Naive thymus-derived CD8-positive, alpha-beta T cell (primary cell): ENCODE measurements around the gene SLC2A8. TPM values are rescaled to one million over a fixed set of nuclear protein-coding genes. Genes with fewer than 3 reads are reported as not detected.

Source experiments
- ATAC-seq, 2 donors: fragments of 150-1000 bp; cut with Tn5 transposase in 1 of 2; sonication (Bioruptor Pico), chemical (Tn5 transposase) in 1 of 2; 1 replicate in 1 of 2; 2 replicates in 1 of 2; pipeline ENCODE4 v1.10.0; 2021; ENCODE audit warnings: mild to moderate bottlenecking in 2 of 2, moderate library complexity in 2 of 2
- POLR2A ChIA-PET: fragments of 350-600 bp; sonication (Branson Sonifier 250); formaldehyde crosslinking; loops from one replicate; lab custom pipeline; 2021; ENCODE audit warnings: antibody characterized with exemption; lab: Charles Lee
- DNase-seq, 10 donors: peaks; one replicate each; pipeline versions ENCODE4 v3.0.0 to v3.0.0-alpha.2; 2020 to 2022
- H3K27ac Mint-ChIP-seq, 10 donors: one replicate each; pipeline ENCODE4 v1.8.0; 2020 to 2022; ENCODE audit warnings: mild to moderate bottlenecking in 10 of 10, mixed read lengths in 10 of 10, moderate library complexity in 4 of 10, inconsistent platforms in 1 of 10
- H3K27me3 Mint-ChIP-seq, 5 donors: one replicate each; pipeline ENCODE4 v1.8.0; 2021 to 2022; ENCODE audit warnings: mixed read lengths in 5 of 5
- H3K36me3 Mint-ChIP-seq, 3 donors: one replicate each; pipeline ENCODE4 v1.8.0; 2020 to 2022; ENCODE audit warnings: mixed read lengths in 3 of 3, mild to moderate bottlenecking in 2 of 3, inconsistent platforms in 1 of 3
- H3K4me1 Mint-ChIP-seq, 4 donors: one replicate each; pipeline ENCODE4 v1.8.0; 2021 to 2022; ENCODE audit warnings: mixed read lengths in 4 of 4
- H3K4me3 Mint-ChIP-seq, 10 donors: one replicate each; pipeline ENCODE4 v1.8.0; 2020 to 2022; ENCODE audit warnings: mild to moderate bottlenecking in 10 of 10, mixed read lengths in 10 of 10, moderate library complexity in 6 of 10, inconsistent platforms in 1 of 10
- H3K9me3 Mint-ChIP-seq, 9 donors: one replicate each; pipeline ENCODE4 v1.8.0; 2020 to 2022; ENCODE audit warnings: mixed read lengths in 9 of 9, mild to moderate bottlenecking in 3 of 9, inconsistent platforms in 1 of 9, moderate library complexity in 1 of 9
- polyA plus RNA-seq, 3 donors: library from polyadenylated mRNA; unstranded; fragments of 300-500 nt; fragmentation: Illumina TruSeq; gene quantifications; one replicate each; pipeline ENCODE4 v1.2.3, GENCODE V29; 2021
- total RNA-seq, 8 experiments: library from RNA in 2 of 8; stranded (reverse) in 2 of 8; gene quantifications; one replicate each; pipeline ENCODE4 v1.2.3 and lab custom pipeline; 2021 to 2026

SLC2A8 gene
- total and polyA plus RNA-seq, 5 experiments from 2014 or later, result 0.19 to 1.2 (median 0.39) TPM; not detected in 2

DNA sequence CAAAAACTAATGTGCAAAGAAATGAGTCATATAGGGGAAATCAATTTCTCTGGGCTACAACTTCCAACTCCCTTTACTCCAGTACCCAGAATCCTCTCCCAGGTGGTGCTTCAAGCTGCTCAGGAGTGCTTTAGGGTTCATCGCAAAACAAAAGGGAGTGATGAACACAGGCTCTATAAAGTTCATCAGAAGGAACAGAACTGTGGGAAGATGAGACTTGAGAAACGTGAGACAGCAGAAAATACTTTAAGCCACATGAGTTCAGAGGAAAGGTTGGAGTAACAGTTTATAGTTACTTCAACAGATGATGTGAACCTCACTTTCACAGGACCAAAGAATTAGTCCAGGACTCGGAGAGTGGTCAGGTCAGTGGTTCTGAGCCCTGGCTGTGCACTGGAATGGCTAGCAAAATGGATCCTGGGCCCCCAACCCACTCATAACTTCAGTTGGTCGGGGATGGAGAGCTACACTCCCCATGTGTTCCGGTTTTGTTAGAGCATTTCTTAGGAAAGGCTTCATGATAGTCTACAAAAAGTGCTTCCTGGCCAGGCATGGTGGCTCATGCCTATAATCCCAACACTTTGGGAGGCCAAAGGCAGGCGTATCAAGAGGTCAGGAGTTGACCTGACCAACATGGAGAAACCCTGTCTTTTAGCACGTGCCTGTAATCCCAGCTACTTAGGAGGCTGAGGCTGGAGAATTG, 49.9 kb downstream of the SLC2A8 start:
- ATAC-seq (no peak), DNase-seq (no peak)
- no peak overlapping the region for H3K4me3 Mint-ChIP-seq
- H3K4me1 Mint-ChIP-seq, result peaks cover 14 to 46% (median 34%) of the 10 kb centered on the region in 4 donors
- H3K9me3 Mint-ChIP-seq, result no peaks in the 10 kb centered on the region
- H3K27ac Mint-ChIP-seq, result peak overlapping the region in 8 of 10 donors; percentile 6 to 64 (median 41)
- H3K27me3 Mint-ChIP-seq, result no peaks in the 10 kb centered on the region
- peaks cover 0 to 81% (median 27%) of the 10 kb centered on the region in 3 donors for H3K36me3 Mint-ChIP-seq
- POLR2A ChIA-PET, result interaction anchor here (0.7 to 1.0 kb wide), 2 partner anchors 232 to 1378 kb away, joined by 3 read pairs; no protein-coding TSS in a partner anchor

DNA sequence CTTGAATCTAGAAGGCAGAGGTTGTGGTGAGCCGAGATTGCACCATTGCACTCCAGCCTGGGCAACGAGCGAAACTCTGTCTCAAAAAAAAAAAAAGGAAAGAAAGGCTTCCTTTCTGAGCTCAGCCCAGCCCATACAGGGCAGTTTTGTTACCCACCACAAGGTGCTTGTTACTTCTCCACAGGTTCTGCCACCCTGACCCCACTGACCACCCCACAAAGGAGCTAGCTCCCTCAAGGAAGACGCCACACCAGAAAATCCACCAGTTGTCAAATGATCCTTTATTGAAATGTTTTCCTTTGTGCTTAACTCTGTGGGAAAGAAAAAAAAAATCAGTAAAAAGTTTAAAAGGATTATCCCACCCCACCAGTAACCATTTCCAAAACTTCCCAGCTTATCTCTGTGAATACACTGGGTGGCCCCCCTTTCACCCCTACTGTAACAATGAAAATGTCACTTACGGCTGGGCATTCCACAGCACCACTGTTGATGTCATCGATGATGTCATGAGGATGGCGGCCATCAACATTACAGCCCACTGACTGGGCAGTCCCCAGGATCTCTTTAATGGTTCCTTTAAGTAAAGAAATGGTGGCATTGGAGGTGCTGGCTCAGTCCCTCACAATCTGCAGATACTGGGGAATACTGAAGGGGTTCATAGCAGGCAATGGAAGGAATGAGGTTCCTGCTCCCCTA, 50.6 kb downstream of the SLC2A8 start:
- peak overlapping the region in 2 of 10 donors; percentile 16 to 42 for H3K4me3 Mint-ChIP-seq
- no peaks in the 10 kb centered on the region for H3K9me3 Mint-ChIP-seq
- DNase-seq (no peak), ATAC-seq (no peak)
- H3K27me3 Mint-ChIP-seq, result no peaks in the 10 kb centered on the region
- peak overlapping the region in 8 of 10 donors; percentile 3 to 61 (median 19) for H3K27ac Mint-ChIP-seq
- POLR2A ChIA-PET, result interaction anchor here (0.6 to 1.1 kb wide), 5 partner anchors 11 to 1377 kb away, joined by 3 to 4 read pairs (median 3); no protein-coding TSS in a partner anchor
- peaks cover 0 to 74% (median 26%) of the 10 kb centered on the region in 3 donors for H3K36me3 Mint-ChIP-seq
- H3K4me1 Mint-ChIP-seq, result peaks cover 14 to 53% (median 40%) of the 10 kb centered on the region in 4 donors

DNA sequence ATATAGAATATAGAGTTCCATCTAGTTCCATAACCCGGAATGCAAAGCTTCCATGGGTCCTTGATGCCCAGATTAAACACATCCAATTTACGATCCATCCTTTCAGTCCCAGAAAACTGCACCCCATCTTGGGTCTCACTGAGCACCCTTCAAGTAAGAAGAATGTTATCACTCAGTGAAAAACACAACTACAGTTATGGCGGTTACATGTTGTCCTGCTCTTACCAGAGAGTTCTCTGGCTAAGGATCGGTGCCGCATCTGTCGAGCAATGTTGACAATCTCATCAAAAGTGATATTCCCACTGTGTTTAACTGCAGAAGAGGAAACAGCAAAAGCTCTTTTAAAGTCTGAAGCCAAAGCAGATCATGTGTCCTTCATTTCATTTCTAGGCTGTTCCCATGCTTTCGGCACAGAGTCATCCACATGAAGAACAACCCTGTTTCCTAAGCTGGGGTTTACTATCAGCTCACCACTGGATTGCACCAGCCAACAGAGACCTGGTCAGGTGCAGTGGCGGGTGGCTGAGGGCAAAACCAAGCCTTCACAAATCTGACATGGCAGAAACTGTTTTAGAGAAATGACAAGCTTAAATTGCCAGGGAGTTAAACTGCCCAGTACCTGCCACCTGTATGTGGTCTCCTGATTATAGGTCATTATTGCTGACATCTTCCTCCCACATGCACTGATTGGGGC, 51.3 kb downstream of the SLC2A8 start:
- Mint-ChIP-seq H3K9me3 (no peaks in the 10 kb centered on the region), H3K27ac (peak overlapping the region in 7 of 10 donors; percentile 37 to 95 (median 53)), H3K4me1 (peaks cover 14 to 54% (median 41%) of the 10 kb centered on the region in 4 donors), H3K36me3 (peaks cover 0 to 73% (median 26%) of the 10 kb centered on the region in 3 donors), H3K4me3 (peak overlapping the region in 6 of 10 donors; percentile 7 to 98 (median 15)), H3K27me3 (no peaks in the 10 kb centered on the region)
- POLR2A ChIA-PET, result interaction anchor here (0.6 to 1.1 kb wide), 4 partner anchors 12 to 588 kb away, joined by 3 to 4 read pairs (median 3); partner anchors contain the start of gene ST6GALNAC4
- ATAC-seq (no peak), DNase-seq (no peak)

DNA sequence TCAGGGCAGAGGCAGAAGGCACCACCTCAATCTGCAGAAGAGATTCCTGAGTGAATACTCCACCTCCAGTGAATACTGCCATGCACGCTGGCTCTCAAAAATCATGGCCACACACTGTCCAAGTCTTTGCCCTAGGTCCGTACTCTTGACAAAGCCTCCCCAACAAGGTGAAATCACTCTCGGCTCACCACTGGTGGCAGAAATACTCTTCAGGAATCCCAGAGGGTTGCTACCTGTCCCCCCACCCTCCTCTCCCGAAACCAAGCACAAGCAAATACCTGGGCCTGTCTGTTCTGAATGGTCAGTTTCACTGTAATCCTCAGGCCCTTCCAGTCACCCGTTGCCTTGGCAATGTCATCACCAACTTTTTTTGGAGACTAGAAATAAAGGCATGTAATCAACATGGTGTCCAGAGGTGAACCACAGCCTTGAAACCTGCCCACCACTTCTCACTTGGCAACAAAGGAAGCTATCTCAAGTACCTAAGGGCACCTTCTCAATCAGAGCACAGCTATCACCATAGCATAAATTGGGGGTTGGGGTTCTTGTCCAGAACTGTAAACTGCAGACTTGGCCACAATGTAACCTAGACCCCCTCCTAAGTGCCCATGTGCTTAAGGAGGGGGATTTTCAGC, 52.5 kb downstream of the SLC2A8 start:
- peaks cover 14 to 54% (median 41%) of the 10 kb centered on the region in 4 donors for H3K4me1 Mint-ChIP-seq
- H3K9me3 Mint-ChIP-seq, result no peaks in the 10 kb centered on the region
- peaks cover 0 to 62% (median 19%) of the 10 kb centered on the region in 3 donors for H3K36me3 Mint-ChIP-seq
- POLR2A ChIA-PET, result interaction anchor here (0.5 to 3.4 kb wide), 7 partner anchors 7 to 726 kb away, joined by 3 to 39 read pairs (median 6); partner anchors contain the start of gene ZNF79
- peak overlapping the region; percentile 90 to 98 (median 96) for H3K4me3 Mint-ChIP-seq
- H3K27ac Mint-ChIP-seq, result peak overlapping the region; percentile 91 to 98 (median 96)
- no peaks in the 10 kb centered on the region for H3K27me3 Mint-ChIP-seq
- ATAC-seq (no peak), DNase-seq (no peak)

DNA sequence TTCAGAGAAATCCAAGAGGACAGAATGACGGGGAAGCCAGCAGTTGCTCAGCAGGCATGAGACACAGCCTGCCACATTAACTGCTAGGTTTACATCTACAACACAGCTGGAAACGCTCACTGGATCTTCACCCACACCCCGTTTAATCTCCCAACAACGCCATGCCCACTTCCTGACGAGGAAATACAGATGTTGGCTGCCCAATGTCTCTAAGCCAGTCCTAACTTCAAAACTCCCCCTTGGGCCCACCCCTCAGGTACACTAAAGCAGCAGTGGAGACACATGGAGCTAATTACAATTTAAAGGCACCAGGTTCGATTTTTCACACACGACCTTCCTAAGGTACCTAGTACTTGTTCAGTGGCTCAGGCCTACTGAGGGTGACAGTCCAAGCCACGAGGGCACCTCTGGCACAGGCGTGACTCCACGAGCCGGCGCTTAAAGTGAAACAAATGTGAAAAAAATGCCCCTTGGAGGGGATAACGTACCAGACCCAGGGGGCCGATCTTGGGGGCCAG, 53.3 kb downstream of the SLC2A8 start:
- DNase-seq, result peak in 1 of 10 donors; percentile 15
- Mint-ChIP-seq H3K36me3 (peaks cover 0 to 53% (median 11%) of the 10 kb centered on the region in 3 donors), H3K9me3 (no peaks in the 10 kb centered on the region), H3K4me3 (peak overlapping the region; percentile 90 to 98 (median 96)), H3K4me1 (peaks cover 14 to 54% (median 40%) of the 10 kb centered on the region in 4 donors), H3K27ac (peak overlapping the region; percentile 91 to 98 (median 96)), H3K27me3 (no peaks in the 10 kb centered on the region)
- POLR2A ChIA-PET, result interaction anchor here (0.7 to 3.4 kb wide), 24 partner anchors 8 to 768 kb away, joined by 3 to 39 read pairs (median 6); partner anchors contain the start of genes SLC2A8, TOR2A and ZNF79
- ATAC-seq, result peak; percentile 8 to 10

DNA sequence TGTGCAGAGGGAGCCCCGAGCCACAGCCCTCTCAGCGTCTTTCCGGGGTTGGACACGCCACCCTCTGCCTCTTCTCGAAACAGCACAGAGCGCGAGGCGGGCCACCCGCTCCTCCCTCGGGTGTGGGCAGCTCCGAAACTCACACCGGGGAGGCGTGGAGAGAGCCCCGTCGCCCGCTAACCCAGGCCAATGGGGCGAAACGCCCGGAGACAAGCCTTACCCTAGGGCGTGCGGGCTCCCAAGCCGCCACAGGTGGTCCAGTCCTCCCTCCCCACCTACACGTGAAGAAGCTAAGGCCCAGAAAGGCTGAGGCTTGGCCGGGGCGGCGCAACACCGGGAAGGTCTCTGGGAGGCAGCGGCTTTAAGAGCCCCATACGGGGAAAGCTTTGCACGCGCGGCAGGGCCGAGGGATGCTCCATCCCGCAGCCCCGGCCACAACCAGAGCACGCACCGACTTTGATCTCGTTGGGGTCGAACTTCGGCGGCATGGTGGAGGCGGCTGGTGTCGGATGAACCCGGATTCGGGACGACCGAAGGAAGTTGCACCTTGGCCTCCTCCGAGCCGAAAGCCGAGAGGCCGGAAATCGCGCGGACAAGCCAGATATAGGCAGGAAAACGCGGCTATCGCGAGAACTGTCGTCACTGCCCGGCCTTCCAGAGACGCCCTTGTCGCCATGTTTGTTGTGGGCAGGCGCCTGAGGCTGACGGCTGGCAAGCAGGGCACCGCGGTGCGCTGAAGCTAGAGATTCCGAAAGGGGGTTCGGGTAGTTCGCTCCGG, 54.0 kb downstream of the SLC2A8 start, which contains the start of the genes LRSAM1 and RPL12:
LRSAM1 (plus strand) TSS at position 681 of the 778 bp plus-strand sequence. CDS start 3,018 bp downstream, outside the sequence.
RPL12 (minus strand) TSS at position 577 of the 778 bp plus-strand sequence; CDS start at position 488, 89 bp downstream.
- H3K27me3 Mint-ChIP-seq, result no peaks in the 10 kb centered on the region
- peaks cover 14 to 54% (median 44%) of the 10 kb centered on the region in 4 donors for H3K4me1 Mint-ChIP-seq
- no peaks in the 10 kb centered on the region for H3K9me3 Mint-ChIP-seq
- POLR2A ChIA-PET, result interaction anchor here (0.6 to 3.4 kb wide), 32 partner anchors 9 to 768 kb away, joined by 3 to 39 read pairs (median 5); partner anchors contain the start of genes SLC2A8, TOR2A and ZNF79
- ATAC-seq, result peak; percentile 77 to 85
- peak within 1 kb of the TSS; percentile 91 to 98 (median 96) for H3K27ac Mint-ChIP-seq
- H3K36me3 Mint-ChIP-seq, result peaks cover 4 to 52% (median 15%) of the 10 kb centered on the region in 3 donors
- DNase-seq, result peak; percentile 94 to 100 (median 99)
- H3K4me3 Mint-ChIP-seq, result peak within 1 kb of the TSS; percentile 90 to 98 (median 96)

DNA sequence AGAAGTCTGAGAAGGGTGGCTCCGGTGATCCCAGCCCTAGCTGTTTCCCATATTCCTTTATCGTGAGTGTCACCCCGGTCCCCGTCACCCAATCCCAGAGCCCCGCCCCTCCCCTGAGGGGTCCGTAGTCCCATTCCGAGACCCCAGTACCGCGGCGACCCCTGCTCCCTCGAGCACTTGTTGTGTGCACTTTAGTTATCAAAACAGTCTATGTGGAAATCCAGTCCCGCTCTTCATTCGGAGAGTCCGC, 54.6 kb downstream of the SLC2A8 start:
- ATAC-seq (no peak), DNase-seq (no peak)
- Mint-ChIP-seq H3K36me3 (peaks cover 4 to 47% (median 15%) of the 10 kb centered on the region in 3 donors), H3K4me1 (peaks cover 14 to 49% (median 44%) of the 10 kb centered on the region in 4 donors), H3K9me3 (no peaks in the 10 kb centered on the region), H3K4me3 (peak overlapping the region; percentile 90 to 98 (median 96)), H3K27me3 (no peaks in the 10 kb centered on the region), H3K27ac (peak overlapping the region; percentile 91 to 98 (median 96))
- POLR2A ChIA-PET, result interaction anchor here (0.6 to 3.4 kb wide), 25 partner anchors 9 to 528 kb away, joined by 3 to 39 read pairs (median 5); partner anchors contain the start of genes SLC2A8, TOR2A and ZNF79

DNA sequence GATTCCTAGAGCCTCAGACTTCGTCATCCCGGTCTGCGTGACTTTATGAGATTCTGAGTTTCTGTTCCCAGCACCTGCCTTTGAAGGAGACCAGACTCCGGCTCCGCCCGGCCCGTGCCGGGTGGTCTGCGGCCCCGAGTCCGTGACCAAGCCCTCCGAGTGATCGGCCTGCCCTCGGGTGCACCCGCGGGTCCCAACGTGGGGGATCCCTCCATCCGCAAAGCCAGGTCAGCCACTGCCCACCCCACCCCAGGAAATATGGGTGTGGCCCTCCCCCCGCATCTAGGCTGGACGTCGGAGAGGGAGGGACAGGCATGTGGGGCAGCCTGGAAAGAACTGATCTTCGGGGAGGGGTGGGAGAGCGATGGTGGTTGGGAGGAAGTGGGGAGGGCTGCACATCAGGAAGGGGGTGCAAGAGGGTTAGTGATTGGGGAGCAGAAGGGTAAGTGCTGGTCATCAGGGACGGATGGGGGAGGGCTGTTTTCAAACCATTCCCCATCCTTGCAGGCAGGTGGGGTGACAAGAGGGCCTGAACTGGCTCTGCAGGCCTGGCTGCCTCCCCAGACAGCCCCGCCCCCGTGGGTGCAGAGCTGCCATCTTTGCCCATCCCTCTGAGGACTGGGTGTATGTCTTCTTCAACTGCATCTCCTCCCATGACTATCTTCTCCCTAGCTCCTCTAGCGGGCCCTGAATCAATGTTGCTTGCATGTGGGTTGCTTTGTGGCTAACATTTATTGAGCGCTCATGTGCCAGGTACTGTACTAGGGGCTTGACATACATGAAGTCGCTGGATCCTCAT, 55.1 kb downstream of the SLC2A8 start:
- Mint-ChIP-seq H3K27me3 (no peaks in the 10 kb centered on the region), H3K9me3 (no peaks in the 10 kb centered on the region), H3K27ac (peak overlapping the region; percentile 91 to 98 (median 96)), H3K4me3 (peak overlapping the region; percentile 90 to 98 (median 96)), H3K4me1 (peaks cover 14 to 49% (median 44%) of the 10 kb centered on the region in 4 donors), H3K36me3 (peaks cover 4 to 46% (median 15%) of the 10 kb centered on the region in 3 donors)
- peak in 7 of 10 donors; percentile 22 to 36 (median 27) for DNase-seq
- peak in 1 of 2 donors; percentile 4 for ATAC-seq
- POLR2A ChIA-PET, result interaction anchor here (0.6 to 3.4 kb wide), 20 partner anchors 8 to 528 kb away, joined by 3 to 39 read pairs (median 6); partner anchors contain the start of genes SLC2A8, TOR2A and ZNF79

DNA sequence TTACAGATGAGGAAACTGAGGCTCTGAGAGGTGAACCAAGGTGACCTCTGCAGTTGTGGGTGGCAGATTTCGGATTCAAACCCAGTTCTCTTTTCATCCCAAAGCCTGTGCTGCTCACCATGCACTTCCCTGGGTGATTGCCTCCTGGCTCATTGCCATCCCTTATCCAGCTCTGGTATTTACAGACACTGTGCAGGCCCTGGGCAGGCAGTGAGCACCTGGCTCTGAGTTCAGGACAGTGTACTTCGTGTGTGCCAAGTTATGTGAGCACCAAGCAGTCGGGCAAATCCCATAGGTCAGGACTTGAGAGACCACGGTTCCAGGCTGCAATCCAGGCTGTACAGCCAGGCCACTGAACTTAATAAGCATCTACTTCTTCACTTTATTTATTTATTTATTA, 55.7 kb downstream of the SLC2A8 start:
- Mint-ChIP-seq H3K9me3 (no peaks in the 10 kb centered on the region), H3K36me3 (peaks cover 4 to 46% (median 17%) of the 10 kb centered on the region in 3 donors), H3K4me3 (peak overlapping the region in 9 of 10 donors; percentile 90 to 98 (median 95)), H3K4me1 (peaks cover 14 to 46% (median 43%) of the 10 kb centered on the region in 4 donors), H3K27ac (peak overlapping the region in 5 of 10 donors; percentile 37 to 97 (median 54)), H3K27me3 (no peaks in the 10 kb centered on the region)
- POLR2A ChIA-PET, result interaction anchor here (1.6 to 3.4 kb wide), 2 partner anchors 16 to 29 kb away, joined by 5 to 39 read pairs; partner anchors contain the start of gene ZNF79
- DNase-seq, result no peak
- ATAC-seq, result no peak
